Measurements from ENCODE around the gene GPI.

Gene GPI

GRCh38 chr19:34405892-34406660 is 41.1 kb downstream of the GPI start:
- DNase-seq = no peak

- no peak for DNase-seq
Observed at GRCh38 chr19:34408411-34408810, 43.4 kb downstream of the GPI start.

GRCh38 chr19:34409189-34410164 is 44.5 kb downstream of the GPI start:
- no peak for DNase-seq

GRCh38 chr19:34411216-34411615 is 46.2 kb downstream of the GPI start:
- DNase-seq = no peak

GRCh38 chr19:34416021-34416545 is 51.1 kb downstream of the GPI start:
- DNase-seq = no peak

- no peak for DNase-seq
Observed at GRCh38 chr19:34418300-34418699, 53.3 kb downstream of the GPI start.

- no peak for DNase-seq
Observed at GRCh38 chr19:34426096-34426661, 61.2 kb downstream of the GPI start.

GRCh38 chr19:34428549-34429285 is 63.7 kb downstream of the GPI start:
- no peak for DNase-seq

GRCh38 chr19:34429553-34429952 is 64.6 kb downstream of the GPI start:
- DNase-seq = no peak

GRCh38 chr19:34430738-34431625 is 66.0 kb downstream of the GPI start:
- no peak for DNase-seq

GRCh38 chr19:34431681-34432402 is 66.8 kb downstream of the GPI start:
- DNase-seq = no peak

GRCh38 chr19:34432797-34433196 is 67.8 kb downstream of the GPI start:
- DNase-seq = no peak

GRCh38 chr19:34436716-34437115 is 71.7 kb downstream of the GPI start:
- no peak for DNase-seq

GRCh38 chr19:34448191-34448590 is 83.2 kb downstream of the GPI start:
- no peak for DNase-seq

Data from T-helper 9 cell (primary cell).